ENCODE measurements around the gene HNRNPD.
A peak's percentile ranks its signal among the peaks of the same experiment; 100 is the strongest.
"Not testable (repeated sequence)": the region's sequence is repeated elsewhere in the genome, so short reads cannot be mapped to it uniquely, and the experiment has no call there.

The HNRNPD gene, protein sequence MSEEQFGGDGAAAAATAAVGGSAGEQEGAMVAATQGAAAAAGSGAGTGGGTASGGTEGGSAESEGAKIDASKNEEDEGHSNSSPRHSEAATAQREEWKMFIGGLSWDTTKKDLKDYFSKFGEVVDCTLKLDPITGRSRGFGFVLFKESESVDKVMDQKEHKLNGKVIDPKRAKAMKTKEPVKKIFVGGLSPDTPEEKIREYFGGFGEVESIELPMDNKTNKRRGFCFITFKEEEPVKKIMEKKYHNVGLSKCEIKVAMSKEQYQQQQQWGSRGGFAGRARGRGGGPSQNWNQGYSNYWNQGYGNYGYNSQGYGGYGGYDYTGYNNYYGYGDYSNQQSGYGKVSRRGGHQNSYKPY

DNA sequence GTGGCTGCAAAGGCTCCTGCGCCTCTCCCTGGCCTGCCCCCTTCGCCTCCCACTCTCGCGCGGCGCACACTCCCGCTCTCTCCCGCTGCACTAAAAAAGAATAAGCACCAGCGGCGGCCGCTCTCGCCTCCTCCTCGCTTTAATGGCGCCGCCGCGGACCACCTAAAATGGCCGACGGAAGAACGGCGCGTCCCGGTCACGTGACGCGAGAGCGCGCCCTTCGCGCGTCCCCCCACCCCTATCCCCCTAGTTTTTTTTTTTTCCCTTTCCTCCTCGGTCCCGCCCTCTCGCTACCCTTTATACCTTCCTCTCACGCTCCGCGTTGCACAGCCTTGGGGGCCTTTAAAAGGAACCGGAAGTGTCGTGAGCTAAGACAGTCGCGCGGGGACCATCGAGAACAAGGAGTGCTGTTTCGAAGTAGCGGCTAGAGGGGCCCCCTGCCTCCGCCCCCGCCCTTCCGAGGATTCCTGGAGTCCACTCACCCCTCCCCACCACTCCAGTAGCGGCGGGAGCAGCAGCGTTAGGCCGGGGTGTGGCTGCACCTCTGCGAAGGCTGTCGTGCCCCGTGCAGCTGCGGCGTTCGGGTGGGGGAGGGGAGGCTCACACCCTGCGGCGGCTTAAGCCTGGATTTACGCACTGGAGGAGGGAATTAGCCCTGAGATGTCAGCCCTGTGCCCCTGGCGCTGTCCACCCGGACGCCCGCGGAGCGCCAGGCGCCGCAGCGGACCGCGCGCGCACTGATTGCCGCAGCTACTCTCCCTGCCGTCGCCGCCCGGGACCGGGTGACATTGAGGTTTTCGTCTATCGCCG is at the start of gene HNRNPD:
HNRNPD (minus strand) TSS at position 176 of the 810 bp plus-strand sequence. CDS start 313 bp downstream, outside the sequence.
- DNase-seq (ENCODE audit: low read depth) = peak; percentile 100
- H3K4me3 ChIP-seq (ENCODE audit: control insufficient read depth, low read depth, low read length) = peak within 1 kb of the TSS; percentile 98

GRCh38 chr4:82422616-82423015 is 48.8 kb upstream of the HNRNPD start:
- no peak overlapping the region for H3K4me3 ChIP-seq (ENCODE audit: control insufficient read depth, low read depth, low read length)
- TF ChIP-seq, protein P1, sequence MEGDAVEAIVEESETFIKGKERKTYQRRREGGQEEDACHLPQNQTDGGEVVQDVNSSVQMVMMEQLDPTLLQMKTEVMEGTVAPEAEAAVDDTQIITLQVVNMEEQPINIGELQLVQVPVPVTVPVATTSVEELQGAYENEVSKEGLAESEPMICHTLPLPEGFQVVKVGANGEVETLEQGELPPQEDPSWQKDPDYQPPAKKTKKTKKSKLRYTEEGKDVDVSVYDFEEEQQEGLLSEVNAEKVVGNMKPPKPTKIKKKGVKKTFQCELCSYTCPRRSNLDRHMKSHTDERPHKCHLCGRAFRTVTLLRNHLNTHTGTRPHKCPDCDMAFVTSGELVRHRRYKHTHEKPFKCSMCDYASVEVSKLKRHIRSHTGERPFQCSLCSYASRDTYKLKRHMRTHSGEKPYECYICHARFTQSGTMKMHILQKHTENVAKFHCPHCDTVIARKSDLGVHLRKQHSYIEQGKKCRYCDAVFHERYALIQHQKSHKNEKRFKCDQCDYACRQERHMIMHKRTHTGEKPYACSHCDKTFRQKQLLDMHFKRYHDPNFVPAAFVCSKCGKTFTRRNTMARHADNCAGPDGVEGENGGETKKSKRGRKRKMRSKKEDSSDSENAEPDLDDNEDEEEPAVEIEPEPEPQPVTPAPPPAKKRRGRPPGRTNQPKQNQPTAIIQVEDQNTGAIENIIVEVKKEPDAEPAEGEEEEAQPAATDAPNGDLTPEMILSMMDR (conservative IDR thresholded peaks at IDR 0.05; ENCODE audit: control insufficient read depth, insufficient read depth, low read depth, low read length) = no peak
- DNase-seq (ENCODE audit: low read depth) = no peak

More for the DNA sequence above, at the start of gene HNRNPD:
- TF ChIP-seq, protein P1 (conservative IDR thresholded peaks at IDR 0.05; ENCODE audit: control insufficient read depth, insufficient read depth, low read depth, low read length) = no peak

GRCh38 chr4:82421796-82422560 is 48.2 kb upstream of the HNRNPD start:
- H3K4me3 ChIP-seq (ENCODE audit: control insufficient read depth, low read depth, low read length) = no peak overlapping the region
- no peak for DNase-seq (ENCODE audit: low read depth)
- TF ChIP-seq, protein P1 (conservative IDR thresholded peaks at IDR 0.05; ENCODE audit: control insufficient read depth, insufficient read depth, low read depth, low read length) = no peak

DNA sequence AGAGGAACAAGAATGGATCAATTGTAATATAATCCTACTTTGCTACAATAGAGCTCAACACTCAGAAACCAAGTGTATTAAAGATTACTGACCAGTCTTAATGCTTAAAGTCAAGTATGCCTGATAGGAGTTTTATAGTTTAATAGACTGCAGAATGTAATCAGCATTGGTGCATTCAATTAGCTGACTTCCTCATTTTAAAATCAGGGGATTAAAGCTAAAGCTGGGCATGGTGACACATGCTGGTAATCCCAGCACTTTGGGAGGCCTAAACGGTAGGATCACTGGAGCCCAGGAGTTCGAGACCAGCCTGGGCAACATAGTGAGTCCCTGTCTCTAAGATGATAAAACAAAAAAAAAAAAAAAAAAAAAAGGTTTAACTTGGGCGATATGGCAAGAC is 45.7 kb upstream of the HNRNPD start:
- no peak for DNase-seq (ENCODE audit: low read depth)

GRCh38 chr4:82415922-82416365 is 42.2 kb upstream of the HNRNPD start:
- DNase-seq (ENCODE audit: low read depth) = no peak
- H3K4me3 ChIP-seq (ENCODE audit: control insufficient read depth, low read depth, low read length) = no peak overlapping the region

More for the DNA sequence above, 45.7 kb upstream of the HNRNPD start:
- TF ChIP-seq, protein P1 (conservative IDR thresholded peaks at IDR 0.05; ENCODE audit: control insufficient read depth, insufficient read depth, low read depth, low read length) = no peak
- H3K4me3 ChIP-seq (ENCODE audit: control insufficient read depth, low read depth, low read length) = no peak overlapping the region

GRCh38 chr4:82415061-82415460 is 41.3 kb upstream of the HNRNPD start:
- DNase-seq (ENCODE audit: low read depth) = not testable (repeated sequence)

More at GRCh38 chr4:82415922-82416365, 42.2 kb upstream of the HNRNPD start:
- TF ChIP-seq, protein P1 (conservative IDR thresholded peaks at IDR 0.05; ENCODE audit: control insufficient read depth, insufficient read depth, low read depth, low read length) = no peak

More at GRCh38 chr4:82415061-82415460, 41.3 kb upstream of the HNRNPD start:
- H3K4me3 ChIP-seq (ENCODE audit: control insufficient read depth, low read depth, low read length) = not testable (repeated sequence)
